ENCODE measurements around the gene GJB6.
A peak's percentile ranks its signal among the peaks of the same experiment; 100 is the strongest.
"Not testable (repeated sequence)": the region's sequence is repeated elsewhere in the genome, so short reads cannot be mapped to it uniquely, and the experiment has no call there.

Gene GJB6

DNA sequence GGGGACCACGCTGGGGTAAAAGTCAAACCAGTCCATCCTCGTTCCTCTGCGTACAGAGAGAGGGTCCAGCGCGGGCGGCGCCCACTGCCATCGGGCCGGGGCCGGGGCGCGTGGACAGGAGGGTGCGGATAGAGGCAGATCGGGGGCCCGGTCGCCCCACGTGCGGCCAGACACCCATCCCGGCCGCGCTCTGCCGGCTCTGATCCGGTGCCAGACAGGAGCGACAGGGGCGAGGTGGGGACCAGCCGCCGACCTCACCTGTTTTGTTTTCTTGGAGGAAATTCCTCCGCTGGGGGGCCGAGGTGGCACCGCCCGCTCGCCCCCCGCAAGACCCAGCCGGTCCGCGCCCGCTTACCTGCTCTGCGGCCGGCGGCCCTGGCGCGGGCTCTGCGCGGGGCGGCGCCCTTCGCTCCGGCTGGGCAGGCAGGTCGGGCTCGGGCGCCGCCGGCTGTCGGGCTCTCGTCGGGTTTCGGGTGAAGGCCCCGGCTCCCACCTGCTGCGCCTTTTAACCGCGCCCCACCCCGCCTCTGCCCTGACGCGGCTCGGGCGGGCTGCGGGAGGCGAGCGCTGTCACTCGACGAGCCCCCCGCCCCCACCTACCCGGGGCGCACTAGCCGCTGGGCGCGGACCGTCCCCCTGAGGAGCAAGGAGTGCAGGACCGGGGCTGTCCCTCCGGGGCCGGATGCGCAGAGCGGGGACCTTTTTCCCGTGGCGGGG is at the start of gene GJB6:
TSS of gene GJB6 (minus strand) at position 481 of the 717 bp plus-strand sequence. CDS start 8,839 bp downstream, outside the sequence.
- DNase-seq = no peak
- Histone ChIP-seq H3K4me1 (peaks cover 0 to 16% (median 13%) of the 10 kb centered on the region in 4 donors), H3K36me3 (no peaks in the 10 kb centered on the region), H3K27ac (no peak within 1 kb of the TSS), H3K9me3 (no peaks in the 10 kb centered on the region), H3K27me3 (peaks cover 0 to 36% of the 10 kb centered on the region in 2 donors), H3K4me3 (peak within 1 kb of the TSS in 1 of 2 donors; percentile 28)
- TF ChIP-seq, protein P1, sequence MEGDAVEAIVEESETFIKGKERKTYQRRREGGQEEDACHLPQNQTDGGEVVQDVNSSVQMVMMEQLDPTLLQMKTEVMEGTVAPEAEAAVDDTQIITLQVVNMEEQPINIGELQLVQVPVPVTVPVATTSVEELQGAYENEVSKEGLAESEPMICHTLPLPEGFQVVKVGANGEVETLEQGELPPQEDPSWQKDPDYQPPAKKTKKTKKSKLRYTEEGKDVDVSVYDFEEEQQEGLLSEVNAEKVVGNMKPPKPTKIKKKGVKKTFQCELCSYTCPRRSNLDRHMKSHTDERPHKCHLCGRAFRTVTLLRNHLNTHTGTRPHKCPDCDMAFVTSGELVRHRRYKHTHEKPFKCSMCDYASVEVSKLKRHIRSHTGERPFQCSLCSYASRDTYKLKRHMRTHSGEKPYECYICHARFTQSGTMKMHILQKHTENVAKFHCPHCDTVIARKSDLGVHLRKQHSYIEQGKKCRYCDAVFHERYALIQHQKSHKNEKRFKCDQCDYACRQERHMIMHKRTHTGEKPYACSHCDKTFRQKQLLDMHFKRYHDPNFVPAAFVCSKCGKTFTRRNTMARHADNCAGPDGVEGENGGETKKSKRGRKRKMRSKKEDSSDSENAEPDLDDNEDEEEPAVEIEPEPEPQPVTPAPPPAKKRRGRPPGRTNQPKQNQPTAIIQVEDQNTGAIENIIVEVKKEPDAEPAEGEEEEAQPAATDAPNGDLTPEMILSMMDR (IDR thresholded peaks at IDR 0.05) = no peak
- intact Hi-C loops (cut with DNase I; ENCODE audit: low total_unique reads) = no loop called here

DNA sequence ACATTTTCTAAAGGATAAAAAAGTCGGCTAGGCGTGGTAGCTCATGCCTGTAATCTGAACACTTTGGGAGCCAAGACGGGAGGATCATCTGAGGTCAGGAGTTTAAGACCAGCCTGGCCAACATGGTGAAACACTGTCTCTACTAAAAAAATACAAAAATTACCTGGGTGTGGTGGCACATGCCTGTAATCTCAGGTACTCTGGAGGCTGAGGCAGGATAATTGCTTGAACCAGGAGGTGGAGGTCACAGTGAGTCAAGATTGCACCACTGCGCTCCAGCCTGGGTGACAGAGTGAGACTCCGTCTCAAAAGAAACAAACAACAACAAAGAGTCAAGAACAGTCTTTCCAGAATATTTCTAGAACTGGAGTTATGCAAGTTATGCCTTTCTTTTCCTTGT is 44.8 kb upstream of the GJB6 start:
- H3K9me3 ChIP-seq; H3K36me3 ChIP-seq; H3K4me3 ChIP-seq; DNase-seq; H3K27ac ChIP-seq; intact Hi-C loops (cut with DNase I; ENCODE audit: low total_unique reads); H3K4me1 ChIP-seq; H3K27me3 ChIP-seq: not testable (repeated sequence)

DNA sequence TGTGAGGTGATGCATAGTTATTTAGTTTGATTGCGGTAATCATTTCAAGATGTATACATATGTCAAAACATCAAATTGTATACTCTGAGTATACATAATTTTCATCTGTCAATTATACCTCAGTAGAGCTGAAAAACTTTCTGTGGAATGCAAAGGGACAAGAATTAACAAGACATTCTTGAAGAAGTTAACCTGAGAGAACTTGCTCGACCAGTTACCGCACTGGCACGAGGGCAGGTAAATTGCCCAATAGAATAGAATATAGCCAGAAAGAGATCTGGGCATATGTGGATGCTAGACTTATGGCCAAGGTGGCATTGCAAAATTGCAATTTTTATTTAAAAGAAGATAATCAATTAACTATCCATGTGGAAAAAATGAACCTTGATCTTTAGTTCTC is 42.3 kb upstream of the GJB6 start:
- H3K4me3 ChIP-seq = no peak overlapping the region
- intact Hi-C loops (cut with DNase I; ENCODE audit: low total_unique reads) = no loop called here
- no peak for DNase-seq
- peaks cover 0 to 5% (median 0%) of the 10 kb centered on the region in 3 donors for H3K9me3 ChIP-seq
- no peaks in the 10 kb centered on the region for H3K36me3 ChIP-seq
- H3K27me3 ChIP-seq = peaks cover 0 to 4% of the 10 kb centered on the region in 2 donors
- TF ChIP-seq, protein P1 (IDR thresholded peaks at IDR 0.05) = no peak
- H3K4me1 ChIP-seq = no peaks in the 10 kb centered on the region
- H3K27ac ChIP-seq = no peak overlapping the region

DNA sequence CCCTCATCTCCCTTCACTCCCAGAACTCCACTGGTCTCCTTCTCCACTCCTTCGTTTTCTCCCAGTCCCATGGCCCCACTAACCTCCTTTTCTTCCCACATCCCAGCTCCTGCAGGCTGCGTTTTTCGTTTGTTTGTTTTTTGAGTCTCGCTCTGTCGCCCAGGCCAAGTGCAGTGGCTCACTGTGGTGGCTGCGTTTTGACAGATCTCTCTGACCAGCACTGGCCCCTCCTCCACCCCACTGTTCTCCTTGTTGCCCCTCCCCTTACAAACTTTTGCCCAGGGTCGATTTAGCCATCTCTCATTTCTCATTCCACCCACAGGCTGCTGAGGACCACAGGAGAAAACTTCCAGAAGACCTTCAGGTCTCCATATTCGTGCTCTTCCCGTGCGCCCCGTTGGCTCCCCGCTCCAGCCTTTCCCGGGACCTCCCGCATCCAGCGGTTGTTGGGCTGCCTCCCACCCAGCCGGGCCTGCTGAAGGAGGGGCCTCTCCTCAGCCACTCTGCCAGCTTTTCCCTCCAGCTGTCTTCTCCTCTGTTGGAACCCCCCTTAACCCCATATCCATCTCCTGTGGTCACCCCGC is 40.6 kb upstream of the GJB6 start:
- no peak for DNase-seq
- Histone ChIP-seq H3K9me3 (peaks cover 0 to 5% (median 0%) of the 10 kb centered on the region in 3 donors), H3K4me3 (no peak overlapping the region), H3K27ac (no peak overlapping the region), H3K27me3 (peaks cover 0 to 4% of the 10 kb centered on the region in 2 donors), H3K36me3 (no peaks in the 10 kb centered on the region), H3K4me1 (no peaks in the 10 kb centered on the region)
- intact Hi-C loops (cut with DNase I; ENCODE audit: low total_unique reads) = no loop called here
- TF ChIP-seq, protein P1 (IDR thresholded peaks at IDR 0.05) = no peak

DNA sequence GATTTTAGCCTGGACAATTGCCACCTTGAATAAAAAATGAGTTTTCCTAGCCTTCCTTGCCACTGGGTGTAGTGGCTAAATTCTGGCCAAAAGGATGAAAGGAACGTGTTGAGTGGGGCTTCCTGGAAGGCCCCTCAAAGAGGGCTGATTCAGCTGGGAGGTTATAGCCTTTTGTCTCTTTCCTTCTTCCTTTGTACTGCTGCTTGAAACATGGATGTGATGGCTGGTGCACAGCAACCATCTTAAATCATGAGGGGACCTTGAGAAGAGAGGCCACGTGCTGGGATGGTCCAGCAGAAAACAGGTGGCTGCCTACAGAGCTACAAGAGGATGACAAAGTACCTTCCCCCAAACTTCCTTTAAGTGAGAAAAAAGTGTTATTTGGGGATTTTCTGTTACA is 40.0 kb upstream of the GJB6 start:
- peaks cover 0 to 4% of the 10 kb centered on the region in 2 donors for H3K27me3 ChIP-seq
- TF ChIP-seq, protein P1 (IDR thresholded peaks at IDR 0.05) = no peak
- H3K27ac ChIP-seq = no peak overlapping the region
- no peak overlapping the region for H3K4me3 ChIP-seq
- no peaks in the 10 kb centered on the region for H3K4me1 ChIP-seq
- peaks cover 0 to 5% (median 0%) of the 10 kb centered on the region in 3 donors for H3K9me3 ChIP-seq
- no peak for DNase-seq
- H3K36me3 ChIP-seq = no peaks in the 10 kb centered on the region
- intact Hi-C loops (cut with DNase I; ENCODE audit: low total_unique reads) = no loop called here

DNA sequence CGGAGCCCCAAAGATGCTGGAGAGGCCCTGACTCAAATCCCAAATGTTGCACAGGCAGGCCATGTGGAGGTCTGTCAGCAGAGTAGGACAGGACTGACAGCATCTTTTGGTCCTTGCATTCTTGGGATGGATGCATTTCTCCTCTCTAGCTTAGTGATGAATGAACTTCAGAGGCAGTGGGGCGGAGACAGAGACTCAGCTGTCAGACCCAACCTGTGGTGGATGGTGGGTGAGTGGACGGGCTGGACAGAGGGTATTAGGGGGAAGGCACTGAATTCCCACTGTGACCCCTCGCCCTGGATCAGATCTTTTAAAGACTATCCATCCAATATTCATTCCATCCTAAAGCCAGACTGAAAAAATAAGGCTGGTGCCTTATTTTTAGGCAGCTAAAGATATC is 39.3 kb upstream of the GJB6 start:
- TF ChIP-seq, protein P1 (IDR thresholded peaks at IDR 0.05) = no peak
- no peaks in the 10 kb centered on the region for H3K4me1 ChIP-seq
- peaks cover 0 to 5% (median 0%) of the 10 kb centered on the region in 3 donors for H3K9me3 ChIP-seq
- H3K4me3 ChIP-seq = no peak overlapping the region
- no peak for DNase-seq
- no peak overlapping the region for H3K27ac ChIP-seq
- intact Hi-C loops (cut with DNase I; ENCODE audit: low total_unique reads) = no loop called here
- peaks cover 0 to 4% of the 10 kb centered on the region in 2 donors for H3K27me3 ChIP-seq
- H3K36me3 ChIP-seq = no peaks in the 10 kb centered on the region

All from tibial artery (tissue), 4 donors.